HepG2 (cell line): ENCODE results near the gene DNAJC12. TPM values are rescaled to one million over a fixed set of nuclear protein-coding genes. Genes with fewer than 3 reads are reported as not detected.

Source experiments
- CBX1 ChIP-seq: IDR thresholded peaks from one replicate; pipeline ENCODE4 v1.6.1; 2016; ENCODE audit warnings: antibody characterized with exemption, low read depth
- ETV6 ChIP-seq: sonication (generic); formaldehyde crosslinking; conservative IDR thresholded peaks from 2 replicates; pipeline ENCODE4 v1.4.0; 2020; ENCODE audit warnings: missing genetic modification reagents
- FOXK2 ChIP-seq: fragments of 450-650 bp; IDR thresholded peaks from 2 replicates; pipeline ENCODE4 v1.6.1; 2016
- HOXA3 ChIP-seq: sonication (generic); formaldehyde crosslinking; IDR thresholded peaks from 2 replicates; pipeline ENCODE4 v1.5.0; 2020; ENCODE audit warnings: missing genetic modification reagents
- ISL2 ChIP-seq: sonication (generic); formaldehyde crosslinking; IDR thresholded peaks from 2 replicates; pipeline ENCODE4 v1.5.0; 2020; ENCODE audit warnings: missing genetic modification reagents
- NONO ChIP-seq, 2 experiments: fragments of 450-650 bp in 1 of 2; sonication (generic) in 1 of 2; formaldehyde crosslinking in 1 of 2; IDR thresholded peaks in 1 of 2; conservative IDR thresholded peaks in 1 of 2; 2 replicates each; pipeline versions ENCODE4 v1.6.1 to v1.8.0; 2017 to 2022; ENCODE audit warnings: mild to moderate bottlenecking in 1 of 2, missing genetic modification reagents in 1 of 2, moderate library complexity in 1 of 2
- SETDB1 ChIP-seq: sonication (generic); formaldehyde crosslinking; IDR thresholded peaks from 2 replicates; pipeline ENCODE4 v1.5.1; 2020; ENCODE audit warnings: missing genetic modification reagents, mild to moderate bottlenecking, borderline replicate concordance
- SIN3A ChIP-seq: IDR thresholded peaks from 2 replicates; pipeline ENCODE4 v1.6.1; 2011; ENCODE audit warnings: low read depth, mild to moderate bottlenecking, control low read depth, low read length, borderline replicate concordance
- SMAD1 ChIP-seq: sonication (generic); formaldehyde crosslinking; IDR thresholded peaks from 2 replicates; pipeline ENCODE4 v1.4.0; 2020; ENCODE audit warnings: missing genetic modification reagents, low read depth, mild to moderate bottlenecking, borderline replicate concordance
- TCF12 ChIP-seq, 2 experiments: fragments of 450-650 bp in 1 of 2; sonication (generic) in 1 of 2; formaldehyde crosslinking in 1 of 2; IDR thresholded peaks; 2 replicates each; pipeline versions ENCODE4 v1.6.1 to v1.8.0; 2017 to 2022; ENCODE audit warnings: antibody characterized with exemption in 1 of 2, mild to moderate bottlenecking in 1 of 2, missing genetic modification reagents in 1 of 2, moderate library complexity in 1 of 2
- ZBTB3 ChIP-seq: sonication (generic); formaldehyde crosslinking; IDR thresholded peaks from 2 replicates; pipeline ENCODE4 v1.4.0; 2020; ENCODE audit warnings: low read depth, mild to moderate bottlenecking, moderate library complexity, missing genetic modification reagents, borderline replicate concordance
- ZFP1 ChIP-seq: IDR thresholded peaks from 2 replicates; pipeline ENCODE4 v1.6.1; 2016
- ZFP82 ChIP-seq: sonication (generic); formaldehyde crosslinking; IDR thresholded peaks from 2 replicates; pipeline ENCODE4 v1.5.1; 2020; ENCODE audit warnings: mild to moderate bottlenecking, missing genetic modification reagents, borderline replicate concordance
- ZNF556 ChIP-seq: sonication (generic); formaldehyde crosslinking; IDR thresholded peaks from 2 replicates; pipeline ENCODE4 v1.4.0; 2020; ENCODE audit warnings: mild to moderate bottlenecking, missing genetic modification reagents, borderline replicate concordance
- polyA plus RNA-seq, 8 experiments: library from polyadenylated mRNA; depleted of rRNA in 3 of 8; stranded (reverse) in 7 of 8; unstranded in 1 of 8; fragments of >200 nt; fragmentation: Illumina TruSeq in 4 of 8; extraction: Trizol in 4 of 8; gene quantifications; 2 replicates each; pipeline versions ENCODE4 v1.2.1 to v1.2.3, GENCODE V29; 2011 to 2016; ENCODE audit warnings: low read depth in 4 of 8, missing spikeins in 1 of 8, mixed read lengths in 1 of 8; ENCODE audit not compliant: insufficient read depth in 1 of 8
- total RNA-seq, 5 experiments: library from RNA; depleted of rRNA; stranded (reverse); fragments of >200 nt; fragmentation: Illumina TruSeq; extraction: Trizol; gene quantifications; 2 replicates each; pipeline ENCODE4 v1.2.3, GENCODE V29; 2016; ENCODE audit warnings: low read depth in 1 of 5
- TF ChIP-seq, protein P1 (sequence below): sonication (generic); formaldehyde crosslinking; IDR thresholded peaks from 2 replicates; pipeline ENCODE4 v1.4.0; 2020; ENCODE audit warnings: missing genetic modification reagents, borderline replicate concordance
- TF ChIP-seq, protein P2 (sequence below): sonication (generic); formaldehyde crosslinking; IDR thresholded peaks from 2 replicates; pipeline ENCODE4 v1.5.0; 2020; ENCODE audit warnings: missing genetic modification reagents
- TF ChIP-seq, protein P3 (sequence below): sonication (generic); formaldehyde crosslinking; IDR thresholded peaks from 2 replicates; pipeline ENCODE4 v1.8.0; 2022; ENCODE audit warnings: missing genetic modification reagents, mild to moderate bottlenecking, moderate library complexity, borderline replicate concordance
- TF ChIP-seq, protein P4 (sequence below): sonication (generic); formaldehyde crosslinking; IDR thresholded peaks from 2 replicates; pipeline ENCODE4 v1.4.0; 2020; ENCODE audit warnings: missing genetic modification reagents

Gene DNAJC12
- total and polyA plus RNA-seq, 2 of the 13 experiments (the other 11 are each of a cell fraction or from before 2014, with no cell fraction given), result 11.6 to 43.9 TPM

DNA sequence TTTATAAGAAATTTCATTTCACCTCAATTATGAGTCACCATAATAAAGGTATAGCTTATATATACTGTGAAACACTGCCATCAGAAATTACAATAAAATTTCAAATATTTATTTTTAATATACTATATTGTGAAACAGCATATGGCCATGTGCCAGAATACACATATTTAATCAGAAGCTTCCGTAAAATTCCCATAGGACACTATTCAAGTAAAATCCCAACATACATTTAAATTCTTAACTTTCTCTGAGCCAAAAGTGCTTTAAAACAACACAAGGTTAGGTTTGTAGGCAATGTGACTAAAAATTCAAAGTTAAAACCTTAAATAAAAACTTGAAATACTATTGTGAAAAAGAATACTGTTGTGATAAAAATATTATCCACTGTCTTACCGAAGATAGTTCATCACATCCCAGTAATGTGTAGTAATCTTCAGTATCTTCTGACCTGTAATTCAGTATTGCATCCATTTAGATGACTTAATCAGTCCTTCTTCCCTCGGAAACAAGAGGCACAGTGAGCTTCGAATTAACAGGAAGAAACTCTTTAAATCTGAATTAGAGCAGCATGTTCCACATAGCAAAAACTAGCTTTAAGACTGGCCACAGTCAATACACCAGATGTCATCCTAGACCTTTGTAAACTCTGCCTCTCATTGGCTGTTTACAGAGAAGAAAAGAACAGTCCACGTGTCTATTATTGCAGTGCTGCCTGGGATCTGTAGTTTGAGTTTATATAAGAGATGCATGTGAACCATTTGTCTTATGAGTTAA lies at the start of gene DNAJC12 (continued):
- TF ChIP-seq SMAD1 (CRISPR knock-in tag) (no peak), CBX1 (no peak), ZNF556 (CRISPR knock-in tag) (no peak), ISL2 (CRISPR knock-in tag) (no peak), TCF12 (IDR thresholded peaks at IDR 0.05) (no peak), TCF12 (CRISPR knock-in tag; IDR thresholded peaks at IDR 0.05) (no peak), SIN3A (peak; percentile 72), HOXA3 (CRISPR knock-in tag) (no peak), ETV6 (CRISPR knock-in tag) (no peak), NONO (IDR thresholded peaks at IDR 0.05) (no peak), NONO (CRISPR knock-in tag; conservative IDR thresholded peaks at IDR 0.05) (no peak), FOXK2 (peak; percentile 40; the same call in 1 of the 2 replicates), SETDB1 (no peak), ZBTB3 (CRISPR knock-in tag) (no peak), ZFP82 (CRISPR knock-in tag) (no peak), ZFP1 (CRISPR knock-in tag) (no peak)
- TF ChIP-seq, protein P1, sequence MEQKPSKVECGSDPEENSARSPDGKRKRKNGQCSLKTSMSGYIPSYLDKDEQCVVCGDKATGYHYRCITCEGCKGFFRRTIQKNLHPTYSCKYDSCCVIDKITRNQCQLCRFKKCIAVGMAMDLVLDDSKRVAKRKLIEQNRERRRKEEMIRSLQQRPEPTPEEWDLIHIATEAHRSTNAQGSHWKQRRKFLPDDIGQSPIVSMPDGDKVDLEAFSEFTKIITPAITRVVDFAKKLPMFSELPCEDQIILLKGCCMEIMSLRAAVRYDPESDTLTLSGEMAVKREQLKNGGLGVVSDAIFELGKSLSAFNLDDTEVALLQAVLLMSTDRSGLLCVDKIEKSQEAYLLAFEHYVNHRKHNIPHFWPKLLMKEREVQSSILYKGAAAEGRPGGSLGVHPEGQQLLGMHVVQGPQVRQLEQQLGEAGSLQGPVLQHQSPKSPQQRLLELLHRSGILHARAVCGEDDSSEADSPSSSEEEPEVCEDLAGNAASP (CRISPR knock-in tag), result 0 out of 2 replicates have a peak, but pooled peaks have one; percentile 32
- TF ChIP-seq, protein P2, sequence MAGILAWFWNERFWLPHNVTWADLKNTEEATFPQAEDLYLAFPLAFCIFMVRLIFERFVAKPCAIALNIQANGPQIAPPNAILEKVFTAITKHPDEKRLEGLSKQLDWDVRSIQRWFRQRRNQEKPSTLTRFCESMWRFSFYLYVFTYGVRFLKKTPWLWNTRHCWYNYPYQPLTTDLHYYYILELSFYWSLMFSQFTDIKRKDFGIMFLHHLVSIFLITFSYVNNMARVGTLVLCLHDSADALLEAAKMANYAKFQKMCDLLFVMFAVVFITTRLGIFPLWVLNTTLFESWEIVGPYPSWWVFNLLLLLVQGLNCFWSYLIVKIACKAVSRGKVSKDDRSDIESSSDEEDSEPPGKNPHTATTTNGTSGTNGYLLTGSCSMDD (CRISPR knock-in tag), result no peak
- TF ChIP-seq, protein P3, sequence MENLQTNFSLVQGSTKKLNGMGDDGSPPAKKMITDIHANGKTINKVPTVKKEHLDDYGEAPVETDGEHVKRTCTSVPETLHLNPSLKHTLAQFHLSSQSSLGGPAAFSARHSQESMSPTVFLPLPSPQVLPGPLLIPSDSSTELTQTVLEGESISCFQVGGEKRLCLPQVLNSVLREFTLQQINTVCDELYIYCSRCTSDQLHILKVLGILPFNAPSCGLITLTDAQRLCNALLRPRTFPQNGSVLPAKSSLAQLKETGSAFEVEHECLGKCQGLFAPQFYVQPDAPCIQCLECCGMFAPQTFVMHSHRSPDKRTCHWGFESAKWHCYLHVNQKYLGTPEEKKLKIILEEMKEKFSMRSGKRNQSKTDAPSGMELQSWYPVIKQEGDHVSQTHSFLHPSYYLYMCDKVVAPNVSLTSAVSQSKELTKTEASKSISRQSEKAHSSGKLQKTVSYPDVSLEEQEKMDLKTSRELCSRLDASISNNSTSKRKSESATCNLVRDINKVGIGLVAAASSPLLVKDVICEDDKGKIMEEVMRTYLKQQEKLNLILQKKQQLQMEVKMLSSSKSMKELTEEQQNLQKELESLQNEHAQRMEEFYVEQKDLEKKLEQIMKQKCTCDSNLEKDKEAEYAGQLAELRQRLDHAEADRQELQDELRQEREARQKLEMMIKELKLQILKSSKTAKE, result no peak
- TF ChIP-seq, protein P4, sequence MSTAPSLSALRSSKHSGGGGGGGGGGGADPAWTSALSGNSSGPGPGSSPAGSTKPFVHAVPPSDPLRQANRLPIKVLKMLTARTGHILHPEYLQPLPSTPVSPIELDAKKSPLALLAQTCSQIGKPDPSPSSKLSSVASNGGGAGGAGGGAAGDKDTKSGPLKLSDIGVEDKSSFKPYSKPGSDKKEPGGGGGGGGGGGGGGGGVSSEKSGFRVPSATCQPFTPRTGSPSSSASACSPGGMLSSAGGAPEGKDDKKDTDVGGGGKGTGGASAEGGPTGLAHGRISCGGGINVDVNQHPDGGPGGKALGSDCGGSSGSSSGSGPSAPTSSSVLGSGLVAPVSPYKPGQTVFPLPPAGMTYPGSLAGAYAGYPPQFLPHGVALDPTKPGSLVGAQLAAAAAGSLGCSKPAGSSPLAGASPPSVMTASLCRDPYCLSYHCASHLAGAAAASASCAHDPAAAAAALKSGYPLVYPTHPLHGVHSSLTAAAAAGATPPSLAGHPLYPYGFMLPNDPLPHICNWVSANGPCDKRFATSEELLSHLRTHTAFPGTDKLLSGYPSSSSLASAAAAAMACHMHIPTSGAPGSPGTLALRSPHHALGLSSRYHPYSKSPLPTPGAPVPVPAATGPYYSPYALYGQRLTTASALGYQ (CRISPR knock-in tag), result no peak
